GM21447 (cell line): ENCODE measurements around the gene COL25A1.
A peak's percentile ranks its signal among the peaks of the same experiment; 100 is the strongest.
"Not testable (repeated sequence)": the region's sequence is repeated elsewhere in the genome, so short reads cannot be mapped to it uniquely, and the experiment has no call there.

Experiments used
- ATAC-seq: cut with Tn5 transposase; IDR thresholded peaks from one replicate; pipeline ENCODE4 v1.9.1; 2021; ENCODE audit not compliant: unreplicated experiment

Gene COL25A1

DNA sequence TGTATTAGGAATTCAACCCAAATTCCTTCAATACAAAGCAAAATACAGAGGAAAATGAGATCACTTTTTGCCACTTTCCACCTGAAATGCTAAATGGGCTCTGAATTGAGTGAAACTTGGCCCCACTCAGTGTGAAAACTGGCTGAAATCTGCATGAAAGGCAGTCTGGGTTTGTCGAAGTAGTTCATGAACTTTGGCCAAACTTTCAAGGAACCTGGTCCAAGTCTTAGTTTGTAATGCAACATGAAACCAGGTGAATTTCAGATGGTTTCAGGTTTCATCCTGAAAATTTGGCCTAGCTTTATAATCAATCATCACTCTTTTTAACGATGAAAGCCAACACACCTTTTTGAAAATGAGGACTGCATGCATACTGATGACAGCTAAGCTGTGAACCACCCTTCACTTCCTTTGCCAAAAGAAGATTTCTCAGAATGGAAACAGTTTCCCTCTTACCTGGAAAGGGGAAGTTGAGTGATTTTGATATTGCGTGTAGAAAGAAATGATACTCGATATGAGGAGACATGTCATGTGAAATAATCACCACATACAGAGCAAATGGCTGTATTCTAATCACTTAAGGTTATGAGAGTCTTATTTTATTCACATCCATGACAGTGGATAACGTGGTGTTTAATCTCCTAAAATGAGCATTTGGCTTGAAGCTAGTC, 329.7 kb downstream of the COL25A1 start:
- peak; percentile 77 for ATAC-seq

DNA sequence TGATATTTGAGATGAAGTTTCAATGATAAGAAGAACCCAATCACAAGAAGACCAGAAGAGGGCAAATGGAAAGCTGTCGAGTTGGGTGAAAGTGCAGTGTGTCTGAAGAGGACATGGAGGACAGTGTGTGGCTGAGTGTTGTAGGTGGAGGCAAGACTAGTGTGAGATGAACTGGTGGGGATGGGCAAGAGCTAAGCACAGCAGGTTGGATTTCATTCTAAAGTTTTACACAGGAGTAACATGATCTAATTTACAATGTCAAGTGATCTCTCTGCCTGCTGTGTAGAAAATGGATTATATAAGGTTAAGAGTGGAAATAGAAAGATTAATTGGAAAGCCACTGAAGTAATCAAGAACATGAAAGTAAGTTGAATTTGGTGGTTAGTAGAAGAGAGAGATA, 331.0 kb downstream of the COL25A1 start:
- ATAC-seq: no peak

DNA sequence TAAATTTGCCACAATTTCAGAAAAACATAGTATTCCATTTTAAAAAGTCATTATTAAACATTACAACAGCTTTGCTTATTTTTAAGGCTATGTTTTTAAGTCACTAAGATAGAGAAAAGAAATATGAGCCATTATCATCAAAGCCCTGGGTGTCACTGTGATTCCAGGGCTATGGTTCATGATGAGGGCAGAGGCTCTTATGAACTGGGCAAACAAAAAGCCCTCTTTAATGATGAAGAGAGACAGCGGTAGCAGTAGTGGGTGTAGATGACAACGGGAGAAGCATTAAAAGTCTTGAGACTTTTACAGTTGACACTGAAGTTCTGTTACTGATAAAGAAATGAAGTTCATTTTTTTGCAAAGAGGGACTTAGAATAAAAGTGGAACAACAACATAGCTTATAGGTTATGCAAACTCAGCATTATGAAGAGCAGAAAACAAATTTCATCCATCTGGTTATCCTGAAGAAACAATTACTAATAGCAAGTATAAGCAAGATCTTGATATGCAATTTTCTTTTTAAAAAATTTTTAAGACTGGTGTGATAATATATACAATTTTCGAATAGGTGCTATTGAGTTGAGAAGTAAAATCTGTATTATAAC, 336.9 kb downstream of the COL25A1 start:
- ATAC-seq: no peak

DNA sequence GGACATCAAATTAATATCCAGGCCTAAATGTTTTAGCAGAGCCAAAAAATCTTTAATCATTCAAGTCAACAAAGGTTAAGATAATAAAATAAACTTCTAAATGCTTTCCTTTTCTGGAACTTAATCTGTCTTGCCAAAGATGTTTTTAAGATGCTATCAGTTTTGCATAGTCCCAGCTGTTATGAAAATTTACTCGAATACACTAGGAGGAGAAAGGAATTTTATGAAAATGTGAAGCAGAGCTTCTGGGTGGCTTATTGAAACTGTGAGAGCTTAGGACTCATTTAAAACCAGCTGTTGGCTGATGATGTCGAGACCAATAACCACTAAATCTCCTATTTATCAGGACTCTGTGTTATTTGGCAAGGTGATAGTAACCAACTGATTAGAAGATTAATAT, 337.4 kb downstream of the COL25A1 start:
- ATAC-seq: no peak

DNA sequence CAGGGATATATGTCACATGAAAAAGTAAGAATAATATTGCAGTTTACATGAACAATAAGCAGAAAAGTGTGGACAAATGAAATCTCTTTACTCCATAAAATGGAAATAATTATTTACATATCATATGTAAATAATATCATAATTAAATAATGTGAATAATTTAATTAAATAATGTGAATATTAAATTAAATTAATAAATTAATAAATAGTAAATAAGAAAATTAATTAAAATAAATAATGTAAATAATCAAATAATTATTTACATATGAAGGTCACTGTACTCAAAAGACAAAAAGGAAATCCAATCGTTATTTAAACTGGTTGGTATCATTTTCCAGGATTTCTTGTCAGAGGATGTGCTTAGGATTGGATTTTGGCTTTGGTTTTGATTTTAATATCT, 338.5 kb downstream of the COL25A1 start:
- no peak for ATAC-seq

DNA sequence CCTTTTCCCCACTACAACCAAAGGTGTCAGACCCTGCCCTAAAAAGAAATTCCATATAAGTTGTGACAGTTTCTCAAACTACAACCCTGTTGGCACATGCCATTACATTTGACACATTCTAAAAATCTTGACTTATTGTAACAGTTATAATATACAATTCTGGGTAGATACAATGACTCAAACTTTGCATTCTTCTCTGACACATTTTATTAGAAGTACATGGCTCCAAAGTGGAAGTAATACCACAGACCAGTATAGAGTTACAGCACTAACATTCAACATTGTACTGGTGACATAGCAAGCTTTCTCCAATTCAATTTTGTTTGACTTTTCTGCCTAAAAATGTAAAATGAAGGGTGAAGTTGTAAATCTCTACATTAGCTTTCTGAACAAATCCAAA, 343.0 kb downstream of the COL25A1 start:
- ATAC-seq: no peak

DNA sequence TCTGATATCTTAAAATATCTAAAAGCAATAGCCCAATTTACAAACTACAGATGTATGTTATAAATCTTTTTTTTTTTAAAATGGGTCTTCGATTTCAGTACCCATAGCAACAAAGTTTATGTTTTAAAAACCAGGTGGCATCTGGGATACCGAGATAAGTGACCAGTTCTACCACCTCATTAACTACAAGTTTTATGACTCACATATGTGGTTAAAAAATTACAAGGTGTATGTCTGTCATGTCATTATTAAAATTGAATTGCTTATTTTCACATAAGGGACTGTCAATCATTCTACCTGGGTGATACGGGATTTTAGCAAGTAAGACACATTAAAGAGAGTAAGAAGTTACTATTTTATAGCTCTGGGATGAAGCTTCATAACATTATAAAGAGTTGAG, 347.6 kb downstream of the COL25A1 start:
- ATAC-seq: no peak

DNA sequence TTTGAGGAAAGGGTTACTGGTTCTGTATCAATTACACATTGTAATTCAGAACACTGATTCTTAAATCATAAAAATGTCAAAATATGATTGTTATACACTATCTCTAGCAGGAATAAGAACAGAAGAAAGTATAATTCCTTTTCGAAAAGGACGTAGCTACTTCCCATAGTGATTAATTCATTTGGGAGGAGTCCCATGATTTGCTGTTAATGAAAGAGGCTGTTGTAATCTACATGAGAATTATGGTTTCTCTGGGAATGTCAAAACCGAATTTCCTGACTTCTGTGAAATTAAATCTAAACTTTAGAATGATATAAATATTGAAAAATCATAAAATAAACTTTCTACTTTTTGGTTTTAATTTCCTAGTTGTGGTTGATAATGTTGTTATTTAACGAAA, 348.5 kb downstream of the COL25A1 start:
- no peak for ATAC-seq

DNA sequence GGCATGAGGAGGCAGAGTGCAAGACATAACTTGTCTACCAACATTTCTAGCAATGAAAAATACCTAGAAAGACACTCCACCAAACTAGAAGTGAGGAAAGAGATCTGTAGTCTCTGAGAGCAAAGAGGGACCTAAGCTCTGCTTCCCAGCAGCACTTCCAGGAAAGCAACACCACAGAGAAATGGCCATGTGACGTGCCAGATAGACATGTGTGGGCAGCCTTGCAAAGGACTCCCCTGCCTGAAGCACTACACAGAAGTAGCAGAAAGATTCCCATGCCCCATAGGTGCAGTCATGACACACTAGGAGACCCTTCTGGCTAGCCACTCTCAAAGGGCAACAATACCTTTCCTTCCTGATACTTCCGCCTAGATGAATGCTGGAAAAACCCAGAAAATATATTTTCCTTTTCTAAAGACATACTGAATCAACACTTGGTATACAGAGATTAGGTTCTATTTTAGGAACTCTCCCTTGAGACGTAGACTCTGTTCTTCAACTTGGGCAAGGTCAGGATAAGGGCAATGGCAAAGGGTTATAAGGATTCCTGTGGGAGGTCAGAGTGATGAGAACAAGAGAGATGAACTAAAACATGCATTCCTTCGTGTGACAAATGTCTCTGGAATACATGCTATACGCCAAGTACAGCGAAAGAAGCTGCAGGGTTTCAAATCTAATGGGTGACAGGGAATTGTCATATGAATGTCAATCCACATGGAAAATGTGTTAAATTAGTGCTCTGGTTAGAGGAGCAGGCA, 352.1 kb downstream of the COL25A1 start:
- ATAC-seq: no peak

DNA sequence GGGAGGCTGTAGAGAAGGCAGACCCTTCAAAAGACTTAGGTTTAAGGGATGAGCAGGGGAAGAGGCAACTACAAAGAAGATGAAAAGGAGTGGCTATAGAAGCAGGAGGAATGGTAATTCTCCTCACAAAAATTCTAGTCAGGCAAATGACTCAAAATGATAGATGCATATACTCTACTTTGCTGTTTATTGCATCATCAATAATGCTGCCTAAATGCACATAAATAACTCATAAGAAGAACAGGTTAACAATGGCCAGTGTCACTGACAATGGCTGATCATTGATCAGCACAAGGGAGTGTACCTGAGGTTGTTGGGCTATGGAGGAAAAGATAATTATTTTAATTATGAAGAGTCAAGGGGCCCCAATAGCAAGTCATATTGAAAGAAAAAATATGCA, 354.9 kb downstream of the COL25A1 start:
- ATAC-seq: no peak

DNA sequence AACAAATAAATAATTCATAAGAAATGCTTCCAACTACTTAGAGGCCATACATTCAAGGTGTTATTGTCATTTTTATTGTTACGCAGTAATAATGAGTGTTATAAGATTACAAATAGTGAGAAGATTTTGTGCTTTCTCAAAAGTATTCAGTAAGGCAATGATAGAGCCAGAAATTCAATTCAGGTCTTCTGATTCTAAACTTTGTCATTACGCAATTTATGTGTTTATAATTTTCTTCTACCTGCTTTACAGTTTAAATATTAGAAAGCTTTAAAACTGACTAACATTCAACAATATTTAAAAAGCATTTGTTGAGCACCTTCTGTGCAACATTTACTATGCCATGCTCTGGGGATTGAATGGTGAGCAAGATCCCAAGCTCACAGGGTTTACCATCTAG, 356.2 kb downstream of the COL25A1 start:
- ATAC-seq: no peak

DNA sequence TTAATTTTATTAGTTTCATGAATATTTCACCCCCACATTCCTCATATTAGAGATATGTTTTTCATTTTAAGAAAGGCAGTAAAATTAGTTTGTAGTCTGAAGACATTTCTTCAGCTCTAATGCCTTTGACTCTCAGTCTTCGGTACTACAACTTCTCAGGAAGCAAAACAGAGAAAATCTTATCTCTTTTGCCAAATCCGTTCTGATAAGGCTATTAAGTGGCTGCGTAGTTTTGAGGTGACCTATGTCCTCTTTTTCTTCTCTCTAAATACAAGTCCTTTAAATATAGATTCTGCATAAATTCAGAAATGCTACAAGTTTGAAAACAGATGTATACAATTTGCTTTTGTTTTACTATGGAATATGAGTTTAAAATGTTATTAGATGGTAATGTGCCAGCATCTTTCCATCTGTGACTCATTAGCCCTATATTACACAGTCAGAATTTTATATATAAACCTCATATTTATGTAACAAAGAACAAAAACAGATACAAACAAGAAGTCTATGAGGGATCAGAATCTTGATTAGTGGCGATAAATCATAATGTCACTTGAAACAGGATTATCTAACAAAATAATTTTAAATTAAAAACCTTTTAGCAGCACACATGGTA, 358.4 kb downstream of the COL25A1 start:
- no peak for ATAC-seq

DNA sequence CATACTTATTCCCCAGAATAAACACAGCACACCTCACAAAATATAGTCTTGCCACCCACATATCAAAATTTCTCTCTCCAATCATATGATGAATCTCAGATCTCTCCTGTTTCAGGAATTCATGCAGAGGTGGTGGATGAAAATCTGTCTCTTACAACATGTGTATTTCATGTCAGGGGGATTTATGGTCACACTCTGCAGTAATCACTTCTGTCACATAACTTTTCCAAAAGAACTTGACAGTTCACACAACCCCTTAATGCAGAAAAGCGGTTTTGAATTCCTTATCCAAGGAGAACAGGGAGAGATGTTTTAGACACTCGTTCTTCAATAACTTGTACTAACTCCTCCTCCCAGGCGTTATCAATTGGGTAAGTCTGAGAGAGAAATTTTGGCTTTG, 359.1 kb downstream of the COL25A1 start:
- no peak for ATAC-seq

DNA sequence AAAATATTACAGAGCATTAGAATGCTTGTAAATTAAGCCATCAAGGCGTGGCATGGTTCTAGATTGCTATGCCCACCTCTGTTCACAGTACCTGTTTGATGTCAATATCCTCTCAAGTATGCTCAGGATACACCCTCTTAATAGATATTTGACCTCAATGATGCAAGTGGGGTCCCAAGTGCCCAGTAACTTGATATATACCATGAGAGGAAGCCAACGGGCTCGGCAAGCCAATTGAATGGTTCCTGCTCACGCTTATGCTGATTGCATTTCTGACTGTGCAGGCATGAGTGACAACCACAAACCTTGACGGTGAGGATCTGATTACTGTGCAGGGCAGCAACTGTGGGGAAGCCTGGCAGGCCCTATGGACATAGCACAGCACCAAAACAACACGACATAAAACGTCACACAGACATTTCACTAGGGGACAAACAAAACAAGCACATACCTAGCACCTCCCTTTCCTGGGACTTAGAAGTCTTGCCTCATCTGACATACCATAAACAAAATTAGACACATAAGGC, 360.5 kb downstream of the COL25A1 start:
- ATAC-seq: no peak

DNA sequence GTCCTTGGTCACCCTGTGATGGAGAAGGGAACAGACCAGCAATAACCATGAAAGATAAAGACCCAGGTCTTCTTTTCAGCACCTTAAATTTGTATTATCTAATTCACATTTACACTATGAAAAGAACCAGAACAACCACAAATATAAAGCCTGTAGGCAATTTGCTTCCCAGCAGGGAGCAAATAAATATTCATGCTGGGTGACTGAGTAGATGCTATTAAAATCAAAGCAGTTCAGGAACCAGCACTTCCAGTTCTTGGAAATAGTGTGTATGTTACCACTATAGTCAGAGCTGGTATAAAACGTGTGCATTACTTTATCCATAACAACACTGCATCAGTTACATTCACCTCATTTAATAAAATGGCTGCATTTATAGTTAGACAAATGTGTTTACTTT, 361.8 kb downstream of the COL25A1 start:
- no peak for ATAC-seq

DNA sequence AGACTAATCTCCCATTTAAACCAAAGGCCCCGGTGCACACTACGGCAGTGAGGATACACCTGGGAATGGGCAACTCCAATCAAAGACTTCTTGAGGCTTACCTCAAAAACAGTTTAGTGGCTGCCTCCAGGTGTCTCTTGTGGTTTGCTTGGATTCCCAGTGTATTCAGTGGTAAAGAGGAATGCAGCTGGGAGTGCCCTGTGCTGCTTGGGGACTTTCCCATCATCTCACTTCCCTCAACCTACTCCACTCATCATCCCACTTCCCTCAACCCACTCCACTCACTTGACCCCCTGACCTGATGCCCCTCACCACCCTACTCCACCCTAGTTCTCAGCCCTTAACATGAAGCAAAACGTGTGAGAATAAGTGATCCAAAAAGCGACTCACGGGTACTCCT, 362.3 kb downstream of the COL25A1 start:
- no peak for ATAC-seq

DNA sequence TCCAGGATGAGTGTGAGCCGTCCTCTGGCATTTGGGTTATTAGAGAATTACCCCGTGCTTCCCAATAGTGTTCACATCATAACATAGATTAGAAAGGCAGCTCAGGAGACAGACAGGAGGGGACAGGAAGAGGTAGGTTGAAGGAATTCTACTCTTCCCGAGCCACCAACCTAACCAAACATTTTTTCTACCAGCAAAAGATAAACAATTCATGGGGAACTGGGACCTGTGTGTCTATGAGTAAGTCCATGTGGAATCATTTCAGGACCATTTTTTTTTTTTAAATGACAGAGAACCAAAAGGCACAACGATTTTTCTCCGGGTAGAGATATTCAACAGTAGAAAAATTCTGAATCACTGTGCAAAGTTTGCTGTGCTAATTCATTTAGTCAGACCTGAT, 365.4 kb downstream of the COL25A1 start:
- no peak for ATAC-seq

DNA sequence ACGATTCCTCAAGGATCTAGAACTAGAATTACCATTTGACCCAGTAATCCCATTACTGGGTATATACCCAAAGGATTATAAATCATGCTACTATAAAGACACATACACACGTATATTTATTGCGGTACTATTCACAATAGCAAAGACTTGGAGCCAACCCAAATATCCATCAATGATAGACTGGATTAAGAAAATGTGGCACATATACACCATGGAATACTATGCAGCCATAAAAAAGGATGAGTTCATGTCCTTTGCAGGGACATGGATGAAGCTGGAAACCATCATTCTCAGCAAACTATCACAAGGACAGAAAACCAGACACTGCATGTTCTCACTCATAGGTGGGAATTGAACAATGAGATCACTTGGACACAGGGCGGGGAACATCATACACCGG, 368.5 kb downstream of the COL25A1 start:
- ATAC-seq: not testable (repeated sequence)

DNA sequence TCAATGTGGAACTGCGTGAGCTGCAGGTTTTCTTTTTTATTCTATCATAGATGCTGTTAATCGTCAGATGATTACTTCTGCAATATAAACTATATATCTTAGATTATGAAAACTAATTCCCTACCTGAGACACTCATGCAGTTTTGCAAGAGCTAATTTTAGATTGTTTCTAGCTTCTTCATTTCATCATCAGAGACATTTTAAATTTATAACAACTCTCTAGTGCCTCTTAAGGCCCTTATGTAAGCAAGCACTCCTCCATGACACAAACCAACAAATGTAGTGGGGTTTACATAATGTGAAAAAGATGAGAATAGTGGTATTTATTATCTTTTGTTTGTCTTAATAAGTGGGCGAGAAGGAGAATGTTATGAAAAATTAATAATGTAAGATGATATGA, 369.4 kb downstream of the COL25A1 start:
- no peak for ATAC-seq

DNA sequence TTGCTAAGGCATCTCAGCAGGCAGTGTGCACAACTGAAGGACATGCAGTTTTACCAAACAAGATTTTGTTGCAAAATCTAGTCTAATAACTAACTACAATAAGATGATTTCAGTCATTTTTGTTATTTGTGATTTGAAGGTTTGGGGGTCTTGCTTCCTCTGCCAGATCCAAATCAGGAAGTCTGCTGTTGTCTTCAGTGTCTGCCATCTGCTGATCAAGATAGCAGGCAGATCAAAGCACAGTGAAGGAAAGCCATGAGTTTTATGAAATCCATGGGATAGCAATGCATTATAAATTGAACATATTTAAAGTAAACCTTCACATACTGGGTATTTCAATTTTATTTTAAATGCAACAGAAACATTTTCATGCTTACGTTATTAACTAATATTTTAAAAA, 370.5 kb downstream of the COL25A1 start:
- no peak for ATAC-seq

DNA sequence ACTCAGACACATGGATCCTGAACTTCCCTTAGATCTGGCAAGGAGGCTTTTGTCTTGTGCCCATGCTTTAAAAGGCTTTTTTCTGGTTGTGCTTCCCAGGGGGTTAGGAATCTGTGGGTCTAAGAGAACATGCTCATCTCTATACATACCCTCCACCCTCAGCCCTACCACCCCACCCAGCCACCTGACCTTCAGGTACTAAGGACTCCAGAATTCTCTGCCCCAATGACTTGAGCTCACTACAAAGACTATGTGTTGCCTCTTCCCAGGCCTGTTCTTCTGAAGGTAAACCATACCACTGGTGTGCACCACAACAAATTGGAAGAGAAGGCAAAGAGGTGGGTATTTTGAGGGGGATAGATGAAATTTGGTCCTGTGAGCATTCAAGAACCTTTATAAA, 372.3 kb downstream of the COL25A1 start:
- no peak for ATAC-seq

DNA sequence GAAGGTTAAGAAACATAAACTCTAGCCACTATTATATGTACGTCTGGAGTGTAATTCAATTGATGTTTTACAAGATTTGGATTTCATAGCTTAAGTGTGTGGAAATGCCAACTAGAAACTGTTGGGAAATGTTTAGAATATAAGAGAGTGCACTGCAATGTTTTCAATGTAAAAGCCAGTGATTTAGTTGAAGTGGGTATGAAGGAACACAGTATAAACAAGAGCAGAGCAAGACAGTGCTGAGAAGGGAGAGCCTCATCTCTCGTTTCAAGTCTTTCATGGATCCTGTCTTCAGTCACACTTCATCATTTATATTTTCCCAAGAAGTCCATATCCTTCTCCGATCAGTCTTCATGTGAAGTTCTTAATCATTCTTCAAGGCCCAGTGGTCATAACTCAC, 375.7 kb downstream of the COL25A1 start:
- ATAC-seq: no peak
